Right cardiac atrium (tissue), 5 donors: ENCODE results near the gene TEX44. TPM values are rescaled to one million over a fixed set of nuclear protein-coding genes. Genes with fewer than 3 reads are reported as not detected.

Experiments
- ATAC-seq, 2 donors: fragments of 200-7000 bp; cut with Tn5 transposase; one replicate each; pipeline versions ENCODE4 v1.8.0 to v1.9.1; 2020; ENCODE audit warnings: moderate library complexity in 2 of 2, mild to moderate bottlenecking in 1 of 2
- DNase-seq, 3 donors: peaks; one replicate each; pipeline ENCODE4 v3.0.0-alpha.2; 2020
- H3K27ac ChIP-seq: one replicate; pipeline ENCODE4 v1.5.1; 2013; ENCODE audit warnings: mild to moderate bottlenecking, low read length, control low read depth, moderate library complexity
- H3K27me3 ChIP-seq: one replicate; pipeline ENCODE4 v1.6.1; 2013; ENCODE audit not compliant: control insufficient read depth, insufficient read depth
- H3K4me1 ChIP-seq: one replicate; pipeline ENCODE4 v1.6.1; 2013; ENCODE audit warnings: low read length; ENCODE audit not compliant: control insufficient read depth, insufficient read depth
- H3K4me3 ChIP-seq: one replicate; pipeline ENCODE4 v1.5.1; 2013; ENCODE audit warnings: low read length, control low read depth
- H3K9me3 ChIP-seq: one replicate; pipeline ENCODE4 v1.6.1; 2013; ENCODE audit warnings: low read length; ENCODE audit not compliant: control insufficient read depth
- WGBS: extraction: QIAGEN DNeasy Blood & Tissue Kit; methylation state at CpG from one replicate; pipeline ENCODE4 v1.1.7; 2013; 5-methylcytosine and 5-hydroxymethylcytosine counted together
- intact Hi-C, 4 donors: fragments of 100-400 bp; cut with DNase I; formaldehyde crosslinking; loops; one replicate each; pipeline versions ENCODE4 v1.11.0 to v1.14.0; 2022 to 2023
- polyA plus RNA-seq: library from polyadenylated mRNA; stranded (reverse); fragments of 200-250 nt; gene quantifications from one replicate; pipeline ENCODE4 v1.2.3, GENCODE V29; 2013
- total RNA-seq, 4 donors: library from RNA; stranded (reverse); fragmentation: NEBNext Ultra II Directional; extraction: Animal tissue kit (Norgen Biotek cat#: 25700); gene quantifications; one replicate each; pipeline ENCODE4 v1.2.1, GENCODE V29; 2021
- donor health status: healthy with polysubstance abuse.
- donor health status: DM: no; HTN: yes; CAD: no.
- donor health status: DM: no; HTN: no; CAD: no.
- donor health status: DM: no; HTN: yes; CAD: no; lungs with severe emphysema.
- donor health status: DM: yes; HTN: yes; CAD: no.

TEX44 gene
- total and polyA plus RNA-seq, 5 donors, result not detected

DNA sequence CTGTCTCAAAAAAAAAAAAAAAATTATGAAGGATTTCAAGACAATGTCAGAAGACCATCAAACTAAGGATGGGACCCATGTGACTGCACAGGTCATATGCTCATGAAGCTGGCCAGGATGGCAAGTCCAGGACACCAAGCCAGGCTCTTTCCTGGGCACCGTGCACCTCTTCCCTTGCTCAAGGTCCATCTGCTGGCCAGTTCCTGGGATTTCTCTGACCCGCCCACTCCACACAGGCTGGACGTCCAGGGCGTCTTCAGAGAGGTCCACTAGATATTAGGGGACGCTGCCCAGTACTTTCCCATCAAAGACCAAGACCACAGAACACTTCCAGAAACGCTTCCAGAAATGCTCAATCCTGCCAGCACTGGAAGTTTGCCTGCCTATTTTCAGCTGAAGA, 14.3 kb downstream of the TEX44 start:
- ATAC-seq, result no peak
- intact Hi-C loops, result no loop called here
- 57% methylated on average over 6 of the region's 6 CpGs for WGBS
- no peak overlapping the region for H3K27ac ChIP-seq
- peaks cover 9% of the 10 kb centered on the region for H3K4me1 ChIP-seq
- no peak for DNase-seq
- H3K27me3 ChIP-seq, result no peaks in the 10 kb centered on the region
- no peak overlapping the region for H3K4me3 ChIP-seq
- no peaks in the 10 kb centered on the region for H3K9me3 ChIP-seq

DNA sequence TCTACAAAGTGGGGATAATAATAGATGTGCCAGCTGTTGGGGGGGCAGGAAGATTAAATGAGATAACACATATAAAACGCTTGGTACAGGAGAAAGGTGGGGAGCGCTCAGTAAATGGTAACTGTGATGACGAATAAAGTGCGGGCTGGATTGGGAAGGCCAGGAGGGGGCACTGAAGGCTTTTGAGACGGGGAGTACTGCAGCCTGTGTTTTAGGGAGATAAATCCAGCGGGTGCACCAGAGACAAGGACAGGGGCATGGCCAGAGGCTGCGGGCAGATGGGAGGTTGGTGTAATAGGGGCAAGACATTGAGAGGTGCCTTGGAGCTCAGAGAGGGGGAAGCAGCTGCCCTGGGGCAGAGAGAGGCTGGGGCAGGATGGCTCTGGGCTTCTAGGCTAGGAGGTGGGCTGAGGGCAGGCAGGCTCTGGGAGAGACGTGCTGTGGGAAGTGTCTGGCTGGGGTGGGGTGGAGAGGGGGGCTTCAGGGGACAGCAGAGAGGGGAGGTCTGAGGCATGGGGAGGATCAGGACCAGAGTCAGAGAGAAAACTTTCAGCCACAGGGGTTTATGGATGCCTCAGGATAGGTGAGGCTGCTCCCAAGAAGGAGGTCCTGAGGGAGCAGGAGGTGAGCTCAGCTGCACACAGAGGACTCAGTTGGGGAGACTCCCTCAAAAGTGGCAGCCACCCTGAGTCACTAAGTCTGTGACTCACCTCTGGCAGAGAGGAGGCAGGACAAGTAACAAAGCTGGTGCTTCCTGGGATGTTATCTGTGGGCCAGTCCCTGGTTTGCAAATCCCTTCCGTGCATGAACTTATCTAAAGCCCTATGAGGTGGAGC, 18.8 kb downstream of the TEX44 start:
- peak in 2 of 3 donors; percentile 53 to 71 for DNase-seq

DNA sequence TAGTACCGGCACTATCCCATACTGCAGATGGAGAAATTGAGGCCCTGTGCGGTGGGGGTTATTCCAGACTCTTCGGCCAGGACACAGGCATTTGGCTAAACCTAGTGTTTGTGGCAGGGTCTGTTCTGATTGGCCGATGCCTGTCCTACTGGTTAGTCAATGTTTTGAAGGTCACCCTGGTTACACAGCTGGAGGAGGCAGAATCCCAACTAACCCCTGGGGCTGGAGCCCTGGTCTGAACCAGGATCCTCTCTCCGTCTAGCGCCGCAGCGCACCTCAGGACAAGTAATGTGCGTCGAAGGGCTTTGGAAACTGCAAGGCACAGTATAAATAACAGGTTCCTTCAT, 19.4 kb downstream of the TEX44 start:
- intact Hi-C loops, result loop anchor here (1.0 to 5.0 kb wide), 7 partner anchors 35 to 103 kb away; no protein-coding TSS in a partner anchor
- DNase-seq (peak in 2 of 3 donors; percentile 70 to 71), ATAC-seq (peak; percentile 8 to 21)
- Histone ChIP-seq H3K27ac (peak overlapping the region; percentile 13), H3K4me1 (peaks cover 4% of the 10 kb centered on the region), H3K4me3 (no peak overlapping the region), H3K27me3 (no peaks in the 10 kb centered on the region), H3K9me3 (no peaks in the 10 kb centered on the region)
- 45% methylated on average over 10 of the region's 10 CpGs for WGBS

More for the DNA sequence above, 18.8 kb downstream of the TEX44 start:
- Histone ChIP-seq H3K4me1 (peaks cover 4% of the 10 kb centered on the region), H3K4me3 (no peak overlapping the region), H3K9me3 (no peaks in the 10 kb centered on the region), H3K27me3 (no peaks in the 10 kb centered on the region), H3K27ac (peak overlapping the region; percentile 22)
- WGBS, result 50% methylated on average over 9 of the region's 9 CpGs
- ATAC-seq, result peak in 1 of 2 donors; percentile 9
- intact Hi-C loops, result loop anchor here (1.0 to 5.0 kb wide), 7 partner anchors 36 to 103 kb away; no protein-coding TSS in a partner anchor

GRCh38 chr2:231612456-231613330, 20.0 kb downstream of the TEX44 start:
- no peaks in the 10 kb centered on the region for H3K27me3 ChIP-seq
- intact Hi-C loops, result loop anchor here (1.0 to 5.0 kb wide), 7 partner anchors 35 to 102 kb away; no protein-coding TSS in a partner anchor
- DNase-seq (peak; percentile 93 to 97 (median 96)), ATAC-seq (peak; percentile 71 to 74)
- H3K4me3 ChIP-seq, result no peak overlapping the region
- H3K4me1 ChIP-seq, result peaks cover 4% of the 10 kb centered on the region
- H3K9me3 ChIP-seq, result no peaks in the 10 kb centered on the region
- peak overlapping the region; percentile 99 for H3K27ac ChIP-seq
- 18% methylated on average over 21 of the region's 21 CpGs for WGBS

DNA sequence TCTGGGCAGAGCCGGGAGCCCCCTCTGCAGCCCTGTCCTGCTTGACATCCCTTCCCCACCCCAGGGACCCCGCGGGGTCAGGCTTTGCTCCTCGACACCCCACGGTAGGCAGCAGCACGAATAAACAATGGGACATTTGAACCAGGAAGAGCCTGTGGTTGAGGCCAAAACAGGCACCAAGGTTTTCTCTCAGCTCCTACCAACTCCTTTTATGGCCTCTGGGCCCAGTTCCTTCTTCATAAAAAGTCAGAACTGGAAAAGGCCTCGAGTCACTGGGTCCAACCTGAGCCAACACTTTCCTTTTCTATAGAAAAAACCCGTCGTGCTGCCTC, 20.6 kb downstream of the TEX44 start:
- Histone ChIP-seq H3K27ac (peak overlapping the region; percentile 99), H3K4me1 (peaks cover 4% of the 10 kb centered on the region), H3K4me3 (no peak overlapping the region), H3K9me3 (no peaks in the 10 kb centered on the region), H3K27me3 (no peaks in the 10 kb centered on the region)
- intact Hi-C loops, result loop anchor here (2.0 to 5.0 kb wide), 6 partner anchors 34 to 102 kb away; no protein-coding TSS in a partner anchor
- WGBS, result 15% methylated on average over 9 of the region's 9 CpGs
- ATAC-seq (no peak), DNase-seq (peak; percentile 46 to 76 (median 74))

GRCh38 chr2:231613663-231614558, 21.2 kb downstream of the TEX44 start:
- ATAC-seq, result peak; percentile 88 to 90
- peak; percentile 94 to 96 (median 96) for DNase-seq
- Histone ChIP-seq H3K4me1 (peaks cover 4% of the 10 kb centered on the region), H3K4me3 (peak overlapping the region; percentile 56), H3K27ac (peak overlapping the region; percentile 99), H3K27me3 (no peaks in the 10 kb centered on the region), H3K9me3 (no peaks in the 10 kb centered on the region)
- intact Hi-C loops, result loop anchor here (2.0 to 5.0 kb wide), 7 partner anchors 33 to 101 kb away; no protein-coding TSS in a partner anchor
- WGBS, result 2% methylated on average over 84 of the region's 86 CpGs

GRCh38 chr2:231614559-231615057, 21.9 kb downstream of the TEX44 start:
- Histone ChIP-seq H3K4me3 (peak overlapping the region; percentile 56), H3K27ac (peak overlapping the region; percentile 94), H3K27me3 (no peaks in the 10 kb centered on the region), H3K9me3 (no peaks in the 10 kb centered on the region), H3K4me1 (peaks cover 4% of the 10 kb centered on the region)
- ATAC-seq (peak; percentile 28 to 35), DNase-seq (peak; percentile 74 to 88 (median 83))
- intact Hi-C loops, result loop anchor here (2.0 to 5.0 kb wide), 4 partner anchors 33 to 98 kb away; no protein-coding TSS in a partner anchor
- WGBS, result 2% methylated on average over 46 of the region's 46 CpGs

DNA sequence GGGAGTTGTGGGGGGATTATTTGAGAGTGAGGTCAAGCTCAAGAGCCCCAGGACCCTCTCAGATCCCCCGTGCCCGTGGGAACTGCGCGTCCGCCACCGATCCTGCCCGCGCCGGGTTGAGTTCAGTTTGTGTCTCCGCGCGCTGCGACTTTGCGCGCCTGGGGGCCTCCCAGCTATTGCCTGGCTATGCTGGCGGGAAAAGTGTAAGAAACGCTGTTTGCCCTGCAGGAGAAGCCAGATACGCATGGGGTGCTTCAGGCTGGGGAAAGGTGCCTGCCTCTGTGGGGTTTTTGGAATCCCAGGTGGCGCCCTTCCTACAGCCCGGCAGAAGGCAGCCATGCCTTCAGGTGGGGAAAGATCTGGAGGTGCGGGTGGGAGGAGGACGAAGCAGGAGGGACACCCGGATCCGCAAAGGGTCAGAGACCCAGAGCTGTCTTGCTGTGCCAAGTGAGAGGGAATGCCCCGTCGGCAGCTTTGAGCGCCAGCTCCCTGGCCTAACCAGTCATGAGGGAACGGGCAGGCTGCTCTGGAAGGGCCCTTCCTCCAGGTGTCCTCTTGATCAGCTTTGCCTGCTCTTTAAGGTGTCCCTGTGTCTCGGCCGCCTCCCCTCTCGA, 22.5 kb downstream of the TEX44 start:
- Histone ChIP-seq H3K4me3 (peak overlapping the region; percentile 56), H3K4me1 (peaks cover 4% of the 10 kb centered on the region), H3K27me3 (no peaks in the 10 kb centered on the region), H3K9me3 (no peaks in the 10 kb centered on the region), H3K27ac (peak overlapping the region; percentile 94)
- ATAC-seq, result no peak
- intact Hi-C loops, result loop anchor here in 1 of 4 donors (2.0 kb wide), 1 partner anchor 54 kb away; no protein-coding TSS in a partner anchor
- peak in 2 of 3 donors; percentile 38 to 69 for DNase-seq
- 39% methylated on average over 31 of the region's 31 CpGs for WGBS

DNA sequence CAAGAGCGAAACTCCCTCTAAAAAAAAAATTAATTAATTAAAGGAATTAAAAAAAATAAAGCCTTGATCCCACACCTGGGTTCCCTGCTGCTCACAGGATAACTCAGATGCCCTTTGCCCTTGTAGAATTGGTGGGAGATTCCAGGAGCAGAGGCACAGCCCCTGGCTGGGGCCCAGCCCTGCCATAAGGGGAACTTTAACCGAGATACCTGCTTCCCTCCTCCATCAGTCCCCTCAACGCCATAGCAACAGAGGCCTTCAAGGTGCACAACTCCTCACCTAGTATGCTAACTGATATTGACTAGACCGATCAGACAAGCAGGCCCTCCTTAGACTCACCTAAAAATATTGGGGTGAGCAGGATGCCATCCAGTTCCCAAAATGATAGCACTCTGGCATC, 23.6 kb downstream of the TEX44 start:
- H3K4me1 ChIP-seq, result peaks cover 4% of the 10 kb centered on the region
- 95% methylated on average over 4 of the region's 4 CpGs for WGBS
- no peaks in the 10 kb centered on the region for H3K27me3 ChIP-seq
- H3K27ac ChIP-seq, result no peak overlapping the region
- DNase-seq (no peak), ATAC-seq (no peak)
- intact Hi-C loops, result no loop called here
- no peak overlapping the region for H3K4me3 ChIP-seq
- H3K9me3 ChIP-seq, result no peaks in the 10 kb centered on the region
